Body of pancreas (tissue), 4 donors: ENCODE data around the gene ENTPD8.

Source experiments
- CTCF ChIP-seq, 7 experiments: fragments of 450-650 bp in 4 of 7; fragments of 200-600 bp in 3 of 7; sonication (generic) in 3 of 7; IDR thresholded peaks; one replicate each; pipeline ENCODE4 v1.5.1; 2016 to 2019; ENCODE audit warnings: antibody characterized with exemption in 7 of 7
- POLR2A ChIP-seq, 3 donors: fragments of 450-650 bp; IDR thresholded peaks; one replicate each; pipeline ENCODE4 v1.6.1; 2016; ENCODE audit warnings: antibody characterized with exemption in 3 of 3, mild to moderate bottlenecking in 2 of 3

DNA sequence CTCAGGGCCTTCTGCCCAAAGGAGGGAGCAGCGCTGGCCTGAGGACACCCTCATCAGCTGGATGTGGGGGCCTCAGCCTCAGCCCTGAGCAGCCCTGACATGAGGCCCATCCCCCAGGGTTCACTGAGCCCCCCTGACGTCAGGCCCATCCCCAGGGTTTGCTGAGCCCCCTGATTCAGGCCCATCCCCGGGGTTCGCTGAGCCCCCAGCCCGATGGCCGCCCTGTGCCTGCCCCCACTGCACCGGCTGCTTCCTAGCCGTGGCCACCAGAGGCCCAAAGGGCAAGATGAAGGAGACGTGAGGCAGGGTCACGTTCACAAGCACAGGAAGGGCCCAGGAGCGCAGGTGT is 37.4 kb upstream of the ENTPD8 start:
- no peak for TF ChIP-seq CTCF (IDR thresholded peaks at IDR 0.05)
- no peak for TF ChIP-seq POLR2A (IDR thresholded peaks at IDR 0.05)
